ENCODE results near the gene AHRR. TPM values are rescaled to one million over a fixed set of nuclear protein-coding genes. Genes with fewer than 3 reads are reported as not detected.

The AHRR gene
- total and polyA plus RNA-seq, 10 of the 15 experiments (the other 5 are each of a cell fraction or from before 2014, with no cell fraction given) = 0.90 to 35.2 (median 19.2) TPM

- WGBS (ENCODE audit: insufficient coverage, insufficient replicate concordance, low lambda C conversion rate, missing lambda C conversion rate) = 88% methylated on average over 17 of the region's 18 CpGs
- H3K9me3 ChIP-seq (replicated peaks; ENCODE audit: control insufficient read depth, insufficient read depth, low read length) = peaks cover 14% of the 10 kb centered on the region
- FAIRE-seq (no peak), ATAC-seq (no peak), DNase-seq (ENCODE audit: low read depth, low spot score) (no peak)
- in situ Hi-C loops (cut with MboI) = no loop called here
- no peak overlapping the region for H3K27ac ChIP-seq (ENCODE audit: control insufficient read depth, insufficient read depth)
- no peaks in the 10 kb centered on the region for H3K27me3 ChIP-seq (replicated peaks in 1 of 2; ENCODE audit: control insufficient read depth in 2 of 2, insufficient read depth in 2 of 2, low read length in 1 of 2)
- H3K9ac ChIP-seq (ENCODE audit: control insufficient read depth, insufficient read depth, low read length) = no peak overlapping the region
- ChIA-PET CTCF (no interaction called here), SMC1A (ENCODE audit: uncharacterized antibody, unreplicated experiment) (interaction anchor here (0.6 to 1.6 kb wide), 3 partner anchors 13 to 71 kb away, joined by 3 read pairs; no protein-coding TSS in a partner anchor), RAD21 (ENCODE audit: unreplicated experiment) (no interaction called here), POLR2A (no interaction called here)
- no peak overlapping the region for H3K4me2 ChIP-seq (ENCODE audit: control insufficient read depth, insufficient read depth)
- H4K20me1 ChIP-seq (ENCODE audit: control insufficient read depth, insufficient read depth) = no peaks in the 10 kb centered on the region
- H2AFZ ChIP-seq (ENCODE audit: control insufficient read depth, low read depth, low read length) = no peak overlapping the region
- H3K4me1 ChIP-seq (ENCODE audit: control insufficient read depth, insufficient read depth, low read length) = peaks cover 10% of the 10 kb centered on the region
- peaks cover 4% of the 10 kb centered on the region; the same call in 1 of the 2 replicates for H3K79me2 ChIP-seq (ENCODE audit: control insufficient read depth, insufficient read depth, low read length)
- peaks cover 11 to 30% of the 10 kb centered on the region in 2 experiments for H3K36me3 ChIP-seq (ENCODE audit: control insufficient read depth in 2 of 2, insufficient read depth in 2 of 2, low read length in 1 of 2)
- TF ChIP-seq HSF1 (IDR thresholded peaks at IDR 0.05; ENCODE audit: low read depth, low read length) (no peak), TCF7 (IDR thresholded peaks at IDR 0.05; ENCODE audit: borderline replicate concordance) (no peak), BMI1 (IDR thresholded peaks at IDR 0.05; ENCODE audit: borderline replicate concordance) (no peak), HDAC6 (IDR thresholded peaks at IDR 0.05; ENCODE audit: unreplicated experiment) (no peak), CUX1 (IDR thresholded peaks at IDR 0.05; ENCODE audit: insufficient replicate concordance, low read depth, low read length) (no peak), BRCA1 (IDR thresholded peaks at IDR 0.05; ENCODE audit: low read depth, low read length) (no peak), PKNOX1 (IDR thresholded peaks at IDR 0.05) (no peak), SREBF2 (IDR thresholded peaks at IDR 0.05; ENCODE audit: low read length) (no peak), TCF12 (IDR thresholded peaks at IDR 0.05; ENCODE audit: low read depth, low read length) (no peak), YY1 (IDR thresholded peaks at IDR 0.05; ENCODE audit: low read depth, low read length) (no peak), SMAD5 (IDR thresholded peaks at IDR 0.05; ENCODE audit: low read depth) (no peak), ZNF217 (IDR thresholded peaks at IDR 0.05) (no peak)
- intact Hi-C loops (cut with micrococcal nuclease; ENCODE audit: unreplicated experiment) = no loop called here
- BruUV-seq (replicated peaks) = no TSS peak
- no peak overlapping the region for H3K4me3 ChIP-seq
Measured at GRCh38 chr5:387491-388265, 66.2 kb downstream of the AHRR start.

All from GM12878 (cell line).